ENCODE results near the gene DEPDC4.

The DEPDC4 gene

DNA sequence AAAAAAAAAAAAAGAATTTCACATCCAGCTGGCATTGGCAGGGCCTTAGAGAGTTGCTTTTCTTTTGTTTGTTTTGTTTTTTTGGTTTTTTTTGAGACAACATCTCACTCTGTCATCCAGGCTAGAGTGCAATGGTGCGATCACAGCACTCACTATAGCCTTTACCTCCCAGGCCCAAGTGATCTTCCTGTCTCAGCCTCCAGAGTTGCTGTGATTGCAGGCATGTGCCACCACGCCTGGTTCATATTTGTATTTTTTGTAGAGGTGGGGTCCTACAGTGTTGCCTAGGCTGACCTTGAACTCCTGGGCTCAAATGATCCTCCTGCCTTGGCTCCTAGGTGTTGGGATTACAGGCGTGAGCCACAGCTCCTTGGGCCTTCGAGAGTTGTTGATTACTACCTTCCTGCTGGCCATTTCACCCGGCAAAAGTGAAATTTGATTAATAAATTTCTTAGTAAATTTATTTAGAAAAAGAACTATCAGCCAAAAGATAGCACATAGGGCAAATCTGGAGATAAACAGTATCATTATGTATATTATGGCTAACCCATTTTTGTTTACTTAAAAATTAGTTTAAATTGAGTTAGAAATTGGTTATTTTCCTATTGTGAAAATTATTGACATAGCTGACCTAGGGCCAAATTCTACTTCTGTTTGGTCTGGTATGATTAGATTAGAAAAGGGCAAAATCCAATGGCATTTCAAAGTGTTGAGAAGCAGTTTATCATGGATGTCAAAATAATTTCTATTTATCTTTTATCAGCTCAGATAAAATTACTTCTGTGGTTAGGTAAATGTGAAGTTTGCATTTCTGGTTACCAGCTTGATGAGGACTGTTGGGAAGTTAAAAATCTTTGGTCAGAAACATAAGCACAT, 53.6 kb downstream of the DEPDC4 start:
- no peak for FAIRE-seq

DNA sequence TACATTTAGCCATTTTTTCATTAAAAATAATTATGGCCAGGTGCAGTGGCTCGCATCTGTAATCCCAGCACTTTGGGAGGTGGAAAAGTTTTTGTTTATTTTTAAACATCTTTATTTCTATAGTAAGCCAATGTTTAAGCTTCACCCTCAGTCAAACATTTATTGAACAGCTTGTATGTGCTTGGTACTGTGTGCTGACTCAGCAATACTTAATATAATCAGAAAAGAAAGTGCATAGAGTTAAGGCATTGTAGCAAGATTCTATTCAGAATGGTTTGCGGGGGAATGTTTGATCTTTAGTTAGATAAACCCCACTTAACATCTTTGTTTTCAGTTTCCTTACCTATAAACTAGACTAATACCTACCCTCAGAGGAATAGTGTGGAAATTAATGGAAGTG, 55.2 kb downstream of the DEPDC4 start:
- FAIRE-seq: no peak

DNA sequence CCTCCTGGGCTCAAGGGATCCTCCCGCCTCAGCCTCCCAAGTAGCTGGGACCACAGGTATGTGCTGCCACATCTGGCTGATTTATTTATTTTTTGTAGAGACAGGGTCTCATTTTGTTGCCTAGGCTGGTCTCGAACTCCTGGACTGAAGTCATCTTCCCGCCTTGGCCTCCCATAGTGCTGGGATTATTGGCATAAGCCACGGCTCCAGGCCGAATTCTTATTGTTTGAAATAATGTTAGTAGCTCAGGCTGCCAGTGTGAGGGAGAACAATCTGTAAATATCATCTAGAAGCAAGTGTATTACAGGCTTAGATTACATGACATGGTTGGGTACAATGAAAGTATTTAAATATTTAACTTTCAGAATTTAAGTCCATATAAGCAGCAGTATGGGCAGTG, 58.0 kb downstream of the DEPDC4 start:
- no peak for FAIRE-seq

DNA sequence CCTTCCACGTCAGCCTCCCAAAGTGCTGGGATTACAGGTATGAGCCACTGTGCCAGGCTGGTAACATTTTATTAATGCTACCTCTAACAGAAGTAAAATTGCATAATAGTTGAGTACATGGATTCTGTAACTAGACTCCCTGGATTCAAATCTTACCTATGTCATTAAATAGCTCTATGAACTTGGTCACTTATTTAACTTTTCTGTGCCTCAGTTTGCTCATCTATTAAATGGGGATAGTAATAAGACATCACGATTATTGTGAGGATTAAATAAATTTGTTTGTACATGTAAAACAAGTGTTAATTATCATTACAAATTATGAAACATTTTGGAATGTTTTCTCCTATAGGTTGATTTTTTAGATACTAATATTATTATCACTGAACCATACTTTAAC, 59.6 kb downstream of the DEPDC4 start:
- FAIRE-seq: no peak

DNA sequence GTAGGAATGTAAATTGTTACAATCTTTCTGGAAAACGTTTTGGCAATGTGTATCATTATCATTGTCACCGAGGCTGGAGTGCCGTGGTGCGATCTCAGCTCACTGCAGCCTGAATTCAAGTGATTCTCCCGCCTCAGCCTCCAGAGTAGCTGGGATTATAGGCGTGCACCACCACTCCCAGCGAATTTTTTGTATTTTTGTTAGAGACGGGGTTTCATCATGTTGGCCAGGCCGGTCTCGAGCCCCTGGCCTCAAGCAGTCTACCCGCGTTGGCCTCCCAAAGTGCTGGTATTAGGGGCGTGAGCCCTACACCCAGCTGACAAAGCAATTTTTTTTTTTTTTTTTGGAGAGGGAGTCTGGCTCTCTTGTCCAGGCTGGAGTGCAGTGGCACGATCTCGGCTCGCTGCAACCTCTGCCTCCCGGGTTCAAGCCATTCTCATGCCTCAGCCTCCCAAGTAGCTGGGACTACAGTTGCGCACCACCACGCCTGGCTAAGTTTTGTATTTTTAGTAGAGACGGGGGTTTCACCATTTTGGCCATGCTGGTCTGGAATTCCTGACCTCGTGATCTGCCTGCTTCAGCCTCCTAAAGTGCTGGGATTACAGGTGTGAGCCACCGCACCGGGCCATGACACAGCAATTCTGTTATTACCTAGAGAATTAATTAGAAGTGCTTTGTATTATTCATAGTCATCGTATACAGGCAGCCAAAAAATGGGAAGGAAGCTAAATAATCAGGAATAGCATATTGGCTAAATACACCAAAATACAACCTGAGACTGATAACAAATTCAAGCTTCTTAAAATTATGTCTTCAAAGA, 65.1 kb downstream of the DEPDC4 start:
- FAIRE-seq: no peak

DNA sequence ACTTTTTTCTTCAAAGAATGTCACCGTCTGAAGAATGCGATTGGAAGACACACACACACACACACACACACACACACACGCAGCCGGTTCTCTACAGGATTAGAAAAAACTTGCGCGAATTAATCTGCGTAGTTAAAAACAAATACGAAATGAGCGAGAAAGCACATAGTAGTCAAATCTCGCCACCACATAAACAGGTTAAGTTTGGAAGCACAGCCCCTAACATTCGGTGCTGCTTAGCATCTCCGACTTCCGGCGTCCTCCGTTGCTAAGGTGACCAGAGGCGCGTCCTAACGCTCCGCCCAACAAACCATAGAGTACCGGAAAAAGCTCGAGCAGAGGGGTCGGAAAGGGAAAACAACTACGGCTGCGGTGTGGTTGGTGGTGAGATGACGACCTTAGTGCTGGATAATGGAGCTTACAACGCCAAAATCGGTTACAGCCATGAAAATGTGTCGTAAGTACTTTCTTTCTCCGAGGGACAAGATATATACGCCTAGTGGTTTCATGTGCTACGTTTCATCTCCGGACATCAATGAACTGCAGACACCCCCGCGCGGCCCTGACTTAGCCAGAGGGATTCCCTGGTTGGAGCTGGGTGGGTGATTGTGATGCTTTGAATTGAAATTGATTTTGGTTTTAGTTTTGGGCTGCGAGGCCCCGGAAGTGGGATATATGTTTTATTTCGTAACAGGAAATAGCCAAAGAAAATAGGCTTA, 66.3 kb downstream of the DEPDC4 start, which contains the start of gene ACTR6:
Gene ACTR6 (plus strand): TSS at position 353 of the 719 bp plus-strand sequence. CDS start 37 bp downstream, at position 390.
- peak; percentile 58 for FAIRE-seq

DNA sequence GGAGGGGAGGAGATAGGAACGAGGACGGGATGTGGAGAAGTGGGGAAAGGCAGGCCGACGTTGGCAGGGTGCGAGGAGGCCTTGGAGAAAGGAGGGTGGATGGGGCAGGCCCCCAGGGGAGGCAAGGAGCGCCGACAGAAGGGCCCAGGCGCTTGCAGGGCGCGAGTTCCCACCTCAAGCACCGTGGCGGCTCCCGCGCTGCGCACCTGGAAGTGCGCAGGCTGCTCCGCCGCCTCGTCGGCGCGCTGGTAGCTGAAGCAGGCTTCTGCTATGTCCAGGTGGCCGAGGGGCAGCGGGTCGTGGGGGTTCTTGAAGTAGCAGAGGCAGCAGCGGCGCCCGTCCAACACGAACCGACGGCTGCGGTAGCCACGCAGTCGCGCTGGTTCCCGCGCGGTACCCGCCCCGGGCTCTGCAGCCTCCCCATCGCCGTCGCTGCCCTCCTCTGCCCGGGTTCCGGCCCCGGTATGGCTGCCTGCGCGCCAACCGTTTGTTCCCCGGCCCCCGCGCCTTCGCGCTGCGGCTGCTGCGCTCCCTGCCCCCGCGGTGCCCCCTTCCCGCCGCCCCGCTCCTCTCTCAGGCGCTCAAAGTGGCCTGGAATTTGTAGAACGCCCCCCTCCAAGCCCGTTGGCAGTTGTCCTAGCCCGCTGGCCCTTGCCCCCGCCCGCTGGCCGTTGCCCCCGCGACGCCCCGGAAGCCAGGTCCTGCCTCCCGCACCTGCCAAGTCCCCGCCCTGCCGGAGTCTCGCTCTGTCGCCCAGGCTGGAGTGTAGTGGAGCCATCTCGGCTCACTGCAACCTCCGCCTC, 67.3 kb downstream of the DEPDC4 start:
- FAIRE-seq: no peak

DNA sequence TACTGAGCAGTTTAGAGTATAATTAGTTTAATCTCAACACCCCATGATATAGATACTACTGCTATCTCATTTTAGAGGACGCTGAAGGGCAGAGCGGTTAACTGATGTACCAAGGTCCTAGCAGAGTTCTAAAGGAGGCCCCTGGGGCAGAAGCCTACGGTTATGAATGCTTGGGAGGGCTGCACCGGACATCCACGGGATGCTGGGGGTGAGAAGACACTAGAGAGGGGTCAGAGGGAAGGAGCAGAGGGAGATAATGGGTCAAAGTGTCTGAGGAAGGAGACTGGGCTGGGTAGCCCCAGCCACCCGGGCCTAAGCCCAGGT, 67.9 kb downstream of the DEPDC4 start:
- FAIRE-seq: no peak

DNA sequence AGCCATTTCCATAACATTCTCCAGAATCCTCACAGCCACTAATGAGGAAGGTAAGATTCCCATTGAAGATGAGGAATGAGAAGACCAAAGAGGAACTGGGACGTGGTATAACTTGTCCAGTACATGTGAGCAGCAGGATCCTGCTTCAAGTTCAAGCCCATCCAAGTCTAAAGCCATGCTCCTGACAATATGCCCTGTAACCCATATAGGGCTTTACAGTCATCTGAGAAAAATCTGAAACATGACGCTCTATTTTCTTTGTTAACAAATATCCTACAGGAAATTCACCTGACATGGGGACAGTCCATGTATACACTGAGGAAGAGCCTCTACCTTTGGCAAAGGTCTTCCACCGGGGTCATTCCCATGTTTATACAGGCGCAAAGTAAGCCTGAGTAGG, 69.4 kb downstream of the DEPDC4 start:
- no peak for FAIRE-seq

DNA sequence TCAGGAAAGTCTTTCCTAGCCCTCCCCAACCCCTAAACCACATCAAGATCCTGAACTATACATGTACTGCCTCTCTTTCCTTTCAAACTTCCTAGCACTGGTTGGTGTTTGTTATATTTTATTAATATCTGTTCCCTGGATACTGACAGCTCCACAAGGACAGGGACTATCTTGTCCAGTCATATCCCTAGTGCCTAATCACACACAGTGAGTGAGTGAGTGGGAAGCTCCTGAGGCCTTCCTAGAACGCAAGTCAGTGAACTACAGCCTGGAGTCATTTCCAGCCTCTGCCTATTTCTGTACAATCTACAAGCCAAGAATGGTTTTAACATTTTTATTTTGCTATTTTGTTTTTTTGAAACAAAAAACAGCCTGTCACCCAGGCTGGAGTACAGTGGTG, 73.8 kb downstream of the DEPDC4 start:
- no peak for FAIRE-seq

Data from endometrium (tissue), 2 donors.